Sciatic nerve (tissue), 2 donors: Measurements from ENCODE around the gene SEMA3F. TPM values are rescaled to one million over a fixed set of nuclear protein-coding genes. Genes with fewer than 3 reads are reported as not detected.
"Not testable (repeated sequence)": the region's sequence is repeated elsewhere in the genome, so short reads cannot be mapped to it uniquely, and the experiment has no call there.

Experiments used
- ATAC-seq: fragments of 200-7000 bp; cut with Tn5 transposase; one replicate; pipeline ENCODE4 v1.9.1; 2020; ENCODE audit warnings: mild to moderate bottlenecking, moderate library complexity
- DNase-seq: peaks from one replicate; pipeline ENCODE4 v3.0.0-alpha.2; 2020; ENCODE audit warnings: low spot score
- intact Hi-C: fragments of 100-400 bp; cut with DNase I; formaldehyde crosslinking; loops from one replicate; pipeline ENCODE4 v1.14.2; 2022
- total RNA-seq: library from RNA; stranded (reverse); fragmentation: NEBNext Ultra II Directional; extraction: Animal tissue kit (Norgen Biotek cat#: 25700); gene quantifications from one replicate; pipeline ENCODE4 v1.2.1, GENCODE V29; 2021
- donor health status: DM: no; HTN: no; CAD: no.
- donor health status: DM: no; HTN: no; CAD: no.

The SEMA3F gene
- total RNA-seq, 1 donor from 2014 or later = 29.3 TPM

- ATAC-seq (no peak), DNase-seq (no peak)
- intact Hi-C loops = no loop called here
These were observed 64.2 kb downstream of the SEMA3F start for GRCh38 chr3:50219285-50219684.

DNA sequence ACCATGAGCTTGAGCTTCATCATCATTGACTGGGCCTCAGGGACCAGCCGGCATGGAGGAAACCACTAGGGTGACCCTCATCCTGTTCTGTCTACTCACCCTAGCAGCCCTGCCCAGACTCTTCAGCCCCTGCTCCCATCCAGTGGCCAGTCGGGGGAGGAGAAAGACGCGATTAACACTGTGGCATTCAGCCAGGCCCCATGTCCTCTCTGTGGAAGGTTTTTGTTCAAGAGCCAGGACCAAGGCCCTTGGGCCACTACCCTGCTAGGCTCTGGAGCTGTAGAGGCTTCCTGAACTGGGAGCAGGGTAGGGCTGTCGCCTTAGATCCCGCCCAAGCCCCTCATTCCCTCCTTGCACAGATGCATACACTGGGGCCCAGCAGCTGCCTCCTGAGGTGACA is 65.0 kb downstream of the SEMA3F start:
- ATAC-seq (no peak), DNase-seq (no peak)
- intact Hi-C loops = no loop called here

- intact Hi-C loops = no loop called here
- ATAC-seq (no peak), DNase-seq (no peak)
These were observed 65.9 kb downstream of the SEMA3F start for GRCh38 chr3:50221051-50221410.

- DNase-seq = no peak
- intact Hi-C loops = no loop called here
- ATAC-seq = no peak
These were observed 66.5 kb downstream of the SEMA3F start for GRCh38 chr3:50221411-50222168.

- intact Hi-C loops = no loop called here
These were observed 67.0 kb downstream of the SEMA3F start for GRCh38 chr3:50222169-50222528.

DNA sequence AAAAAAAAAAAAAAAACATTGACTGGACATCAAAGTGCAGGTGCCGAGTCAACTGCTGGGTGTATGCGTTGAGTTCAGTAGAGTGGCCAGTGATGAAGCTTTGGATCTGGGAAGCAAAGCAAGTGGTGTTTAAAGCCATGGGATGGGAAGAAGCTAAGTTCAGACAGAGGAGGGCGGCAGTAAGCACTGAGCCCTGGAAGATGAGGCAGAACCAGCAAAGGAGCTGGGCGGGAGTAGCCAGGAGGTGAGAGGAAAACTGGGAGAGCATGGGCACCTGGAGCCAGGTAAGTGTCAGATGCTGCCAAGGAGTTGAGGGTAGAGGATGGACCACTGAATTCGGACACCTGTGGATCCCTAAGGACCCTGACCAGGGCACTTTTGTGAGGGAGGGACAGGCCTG is 69.5 kb downstream of the SEMA3F start:
- ATAC-seq (no peak), DNase-seq (no peak)
- intact Hi-C loops = loop anchor here (2.0 kb wide), 1 partner anchor 30 kb away; no protein-coding TSS in a partner anchor

More at GRCh38 chr3:50222169-50222528, 67.0 kb downstream of the SEMA3F start:
- ATAC-seq = no peak
- no peak for DNase-seq

- no peak for DNase-seq
- ATAC-seq = peak; percentile 56
These were observed 71.8 kb downstream of the SEMA3F start for GRCh38 chr3:50226888-50227389.

DNA sequence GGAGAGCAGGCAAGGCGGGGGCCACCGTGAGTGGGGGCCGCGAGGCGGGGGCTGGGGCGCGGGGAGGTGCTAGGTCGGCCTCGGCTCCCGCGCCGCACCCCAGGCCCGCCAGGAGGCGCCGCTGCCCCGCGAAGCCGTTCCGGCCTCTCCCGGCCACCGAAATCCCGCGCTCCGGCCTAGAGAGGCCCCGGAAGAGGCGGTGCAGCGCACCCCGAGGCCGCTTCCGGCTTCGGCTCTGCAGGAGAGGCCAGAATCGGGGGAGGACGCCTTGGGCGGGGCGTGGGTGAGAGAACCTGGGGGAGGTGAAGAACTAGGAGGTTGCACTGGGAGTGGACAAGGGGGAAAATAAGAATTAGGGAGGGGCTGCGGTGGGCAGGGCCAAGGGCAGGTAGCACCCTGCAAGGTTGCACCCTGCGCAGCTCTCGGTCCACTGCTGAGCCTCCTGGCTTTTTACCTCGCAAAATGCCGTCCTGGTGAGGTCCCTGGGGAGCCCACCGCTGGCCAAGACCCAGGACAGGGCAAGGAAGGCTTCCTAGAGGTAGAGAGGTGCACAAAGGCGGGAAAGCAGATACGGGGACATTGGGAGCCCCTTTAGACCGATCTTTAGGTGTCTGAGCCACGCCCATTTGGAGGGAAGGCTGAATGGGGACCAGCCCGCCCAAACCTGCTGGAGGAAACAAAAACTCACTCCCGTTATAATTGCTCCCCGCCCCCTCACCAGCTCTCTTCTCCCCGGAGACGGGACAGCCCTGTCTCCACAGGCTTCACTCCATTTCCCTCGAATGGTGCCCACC is 72.5 kb downstream of the SEMA3F start:
- intact Hi-C loops = loop anchor here (2.0 kb wide), 1 partner anchor 47 kb away; no protein-coding TSS in a partner anchor
- peak; percentile 94 for DNase-seq
- peak; percentile 87 for ATAC-seq

More at GRCh38 chr3:50226888-50227389, 71.8 kb downstream of the SEMA3F start:
- intact Hi-C loops = no loop called here

- ATAC-seq, DNase-seq: not testable (repeated sequence)
- intact Hi-C loops = loop anchor here (2.0 kb wide), 1 partner anchor 47 kb away; no protein-coding TSS in a partner anchor
These were observed 73.2 kb downstream of the SEMA3F start for GRCh38 chr3:50228184-50228763.

DNA sequence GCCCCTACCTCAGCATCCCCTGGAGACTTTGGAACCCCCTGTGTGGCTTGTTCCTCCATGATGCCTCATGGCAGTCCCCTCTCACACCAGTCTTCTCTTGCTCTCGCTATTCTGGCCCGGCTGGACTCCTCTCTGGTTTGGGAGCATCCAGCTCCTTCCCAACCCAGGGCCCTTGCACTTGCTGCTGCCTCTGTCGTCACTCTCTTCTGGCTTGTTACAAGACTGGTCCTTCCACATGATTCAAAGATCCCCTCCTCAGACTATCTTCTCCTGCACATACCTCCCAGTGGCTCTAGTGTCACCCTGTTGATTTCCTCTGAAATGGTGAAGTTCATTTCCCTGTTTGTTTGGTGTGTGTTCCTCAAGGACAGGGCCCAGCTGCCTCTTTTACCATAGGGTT is 74.4 kb downstream of the SEMA3F start:
- DNase-seq = no peak
- ATAC-seq = no peak
- intact Hi-C loops = loop anchor here (2.0 kb wide), 1 partner anchor 45 kb away; no protein-coding TSS in a partner anchor

GRCh38 chr3:50230104-50230793 is 75.1 kb downstream of the SEMA3F start:
- no peak for ATAC-seq
- intact Hi-C loops = no loop called here
- DNase-seq = no peak

- ATAC-seq = no peak
- intact Hi-C loops = no loop called here
- no peak for DNase-seq
These were observed 75.6 kb downstream of the SEMA3F start for GRCh38 chr3:50230794-50231125.

GRCh38 chr3:50231581-50231980 is 76.5 kb downstream of the SEMA3F start:
- intact Hi-C loops = no loop called here
- no peak for ATAC-seq
- DNase-seq = no peak

GRCh38 chr3:50232303-50232702 is 77.2 kb downstream of the SEMA3F start:
- ATAC-seq (no peak), DNase-seq (no peak)
- intact Hi-C loops = no loop called here

DNA sequence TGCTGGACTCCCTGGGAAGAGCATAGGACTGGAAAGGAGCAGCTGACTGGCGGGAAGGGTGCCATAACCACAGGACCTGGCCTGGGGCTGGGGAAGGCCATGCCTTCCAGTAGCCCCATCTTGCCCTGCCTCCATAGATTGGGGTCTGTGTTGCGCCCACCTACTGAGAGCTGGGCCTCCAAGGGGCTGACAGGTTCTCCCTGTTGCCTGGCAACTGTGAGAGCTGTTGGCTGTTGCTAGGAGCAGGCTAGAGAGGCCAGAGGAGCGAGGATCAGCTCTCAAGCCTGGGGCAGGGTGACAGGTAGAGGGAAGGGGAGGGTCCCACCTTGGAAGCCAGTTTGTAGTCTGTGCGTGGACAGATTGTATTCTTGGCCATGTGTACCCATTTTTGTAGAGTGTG is 78.1 kb downstream of the SEMA3F start:
- no peak for ATAC-seq
- intact Hi-C loops = no loop called here
- DNase-seq = no peak

DNA sequence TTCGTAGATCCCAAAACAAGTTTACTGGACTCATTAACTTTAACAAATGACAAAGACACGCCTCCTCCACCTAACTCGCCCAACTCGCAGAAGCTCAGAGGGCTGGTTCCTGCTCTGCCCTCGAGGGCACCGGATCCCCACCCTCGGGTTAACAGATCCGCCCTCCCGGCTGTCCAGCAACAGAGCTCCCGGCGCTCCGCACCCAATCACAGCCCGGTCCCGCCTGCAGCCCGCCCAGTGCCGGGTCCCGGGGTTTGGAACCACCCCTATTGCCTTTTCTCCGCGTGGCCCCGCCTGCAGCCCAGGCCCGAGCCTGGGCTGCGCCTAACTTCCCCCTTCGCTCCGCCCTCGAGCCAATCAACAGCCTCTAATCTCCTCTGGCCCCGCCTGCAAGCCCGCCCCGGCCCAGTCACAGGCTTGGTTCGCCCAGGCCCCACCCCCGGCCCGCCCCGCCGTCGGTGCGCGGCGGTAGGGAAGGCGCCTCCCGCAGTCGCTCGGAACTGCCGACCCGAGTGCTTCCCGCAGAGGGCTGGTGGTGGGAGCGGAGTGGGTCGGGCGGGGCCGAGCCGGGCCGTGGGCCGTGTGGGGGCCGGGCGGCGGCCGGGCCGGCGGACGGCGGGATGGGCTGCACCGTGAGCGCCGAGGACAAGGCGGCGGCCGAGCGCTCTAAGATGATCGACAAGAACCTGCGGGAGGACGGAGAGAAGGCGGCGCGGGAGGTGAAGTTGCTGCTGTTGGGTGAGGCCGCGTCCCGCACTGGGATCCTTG is 80.8 kb downstream of the SEMA3F start, which contains the start of gene GNAI2:
GNAI2 (plus strand) TSS at position 489 of the 768 bp plus-strand sequence; CDS start at position 621, 132 bp downstream.
- intact Hi-C loops = no loop called here

GRCh38 chr3:50236484-50237132 is 81.5 kb downstream of the SEMA3F start:
- DNase-seq = no peak
- ATAC-seq = no peak
- intact Hi-C loops = no loop called here

More for the DNA sequence above, 80.8 kb downstream of the SEMA3F start, which contains the start of gene GNAI2:
- DNase-seq (peak; percentile 98), ATAC-seq (peak; percentile 96)
